Retinal pigment epithelial cell (primary cell): ENCODE measurements around the gene RGL1.

ENCODE experiments used
- DNase-seq: peaks from one replicate; pipeline ENCODE4 v3.0.0-alpha.2; 2010; ENCODE audit warnings: low read depth
- H3K4me3 ChIP-seq: 2 replicates; pipeline ENCODE4 v1.5.1; 2011; ENCODE audit warnings: mild to moderate bottlenecking, low read length, control low read depth, moderate library complexity
- TF ChIP-seq, protein P1 (sequence below): conservative IDR thresholded peaks from 2 replicates; pipeline ENCODE4 v1.5.1; 2011; ENCODE audit warnings: low read depth, low read length, control low read depth, inconsistent platforms

Gene RGL1

DNA sequence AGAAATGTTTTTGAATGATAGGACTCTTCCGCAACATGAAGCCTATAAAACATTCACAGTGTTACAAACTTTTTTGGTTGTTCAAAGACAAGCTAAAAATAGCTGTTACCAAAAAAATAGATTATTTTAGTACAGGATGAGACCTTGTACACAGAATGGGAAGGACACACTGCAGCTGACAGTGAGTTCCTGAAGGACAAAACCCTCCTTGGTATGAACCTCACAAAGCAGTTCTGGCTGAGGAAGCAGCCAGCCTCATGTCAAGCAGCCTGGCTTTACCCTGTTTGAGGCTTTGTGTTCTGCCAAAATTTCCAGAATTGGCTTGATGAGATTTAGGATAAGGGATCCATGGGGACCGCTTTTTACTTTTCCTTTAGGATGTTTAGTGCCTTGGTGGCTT, 93.7 kb downstream of the RGL1 start:
- TF ChIP-seq, protein P1, sequence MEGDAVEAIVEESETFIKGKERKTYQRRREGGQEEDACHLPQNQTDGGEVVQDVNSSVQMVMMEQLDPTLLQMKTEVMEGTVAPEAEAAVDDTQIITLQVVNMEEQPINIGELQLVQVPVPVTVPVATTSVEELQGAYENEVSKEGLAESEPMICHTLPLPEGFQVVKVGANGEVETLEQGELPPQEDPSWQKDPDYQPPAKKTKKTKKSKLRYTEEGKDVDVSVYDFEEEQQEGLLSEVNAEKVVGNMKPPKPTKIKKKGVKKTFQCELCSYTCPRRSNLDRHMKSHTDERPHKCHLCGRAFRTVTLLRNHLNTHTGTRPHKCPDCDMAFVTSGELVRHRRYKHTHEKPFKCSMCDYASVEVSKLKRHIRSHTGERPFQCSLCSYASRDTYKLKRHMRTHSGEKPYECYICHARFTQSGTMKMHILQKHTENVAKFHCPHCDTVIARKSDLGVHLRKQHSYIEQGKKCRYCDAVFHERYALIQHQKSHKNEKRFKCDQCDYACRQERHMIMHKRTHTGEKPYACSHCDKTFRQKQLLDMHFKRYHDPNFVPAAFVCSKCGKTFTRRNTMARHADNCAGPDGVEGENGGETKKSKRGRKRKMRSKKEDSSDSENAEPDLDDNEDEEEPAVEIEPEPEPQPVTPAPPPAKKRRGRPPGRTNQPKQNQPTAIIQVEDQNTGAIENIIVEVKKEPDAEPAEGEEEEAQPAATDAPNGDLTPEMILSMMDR, result no peak
- DNase-seq, result no peak
- no peak overlapping the region for H3K4me3 ChIP-seq

DNA sequence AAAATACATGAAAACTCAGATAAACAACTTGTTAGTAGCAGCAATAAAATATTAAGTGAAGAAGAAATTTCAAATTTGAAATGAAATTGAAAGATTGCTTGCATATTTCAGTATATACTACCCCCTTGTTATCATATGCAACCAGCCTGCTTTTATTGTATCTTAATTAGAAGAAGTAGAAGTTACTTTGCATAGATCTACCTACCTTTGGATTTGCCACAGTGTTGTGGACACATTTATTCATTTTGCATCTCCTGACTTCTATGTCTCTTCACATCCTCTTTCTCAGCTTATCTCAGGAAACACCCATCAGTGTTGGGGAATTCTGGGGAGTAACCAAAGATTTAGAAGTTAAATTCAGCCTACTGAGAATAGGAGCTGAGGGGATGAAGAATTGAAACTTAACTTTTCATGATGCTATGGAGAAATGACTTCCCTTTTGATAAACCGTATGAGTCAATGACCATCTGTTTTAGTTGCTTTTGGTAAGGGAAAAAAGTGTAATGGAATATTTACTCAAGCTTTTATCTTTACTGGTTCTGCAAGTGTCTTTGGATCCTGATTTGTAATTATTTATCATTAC, 96.9 kb downstream of the RGL1 start:
- no peak overlapping the region for H3K4me3 ChIP-seq
- TF ChIP-seq, protein P1, result no peak
- no peak for DNase-seq

DNA sequence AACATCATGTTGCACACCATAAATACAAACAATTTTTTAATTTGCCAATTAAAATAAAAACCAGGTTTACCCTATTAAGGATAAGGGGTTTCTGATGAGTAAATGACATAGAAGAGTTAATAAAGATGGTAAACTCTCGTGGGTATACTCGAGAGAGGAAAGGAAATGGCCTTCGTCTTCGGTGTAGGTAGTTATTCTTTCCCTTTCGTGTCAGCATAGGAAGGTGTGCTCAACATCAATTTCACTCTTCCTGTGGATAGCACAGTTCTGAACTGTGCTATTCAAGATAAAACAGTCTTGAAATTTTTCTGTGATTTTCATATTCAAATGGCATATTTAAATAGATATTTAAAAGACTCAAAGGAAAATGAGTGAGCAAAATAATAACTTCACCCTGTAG, 98.2 kb downstream of the RGL1 start:
- TF ChIP-seq, protein P1, result no peak
- no peak overlapping the region for H3K4me3 ChIP-seq
- no peak for DNase-seq

DNA sequence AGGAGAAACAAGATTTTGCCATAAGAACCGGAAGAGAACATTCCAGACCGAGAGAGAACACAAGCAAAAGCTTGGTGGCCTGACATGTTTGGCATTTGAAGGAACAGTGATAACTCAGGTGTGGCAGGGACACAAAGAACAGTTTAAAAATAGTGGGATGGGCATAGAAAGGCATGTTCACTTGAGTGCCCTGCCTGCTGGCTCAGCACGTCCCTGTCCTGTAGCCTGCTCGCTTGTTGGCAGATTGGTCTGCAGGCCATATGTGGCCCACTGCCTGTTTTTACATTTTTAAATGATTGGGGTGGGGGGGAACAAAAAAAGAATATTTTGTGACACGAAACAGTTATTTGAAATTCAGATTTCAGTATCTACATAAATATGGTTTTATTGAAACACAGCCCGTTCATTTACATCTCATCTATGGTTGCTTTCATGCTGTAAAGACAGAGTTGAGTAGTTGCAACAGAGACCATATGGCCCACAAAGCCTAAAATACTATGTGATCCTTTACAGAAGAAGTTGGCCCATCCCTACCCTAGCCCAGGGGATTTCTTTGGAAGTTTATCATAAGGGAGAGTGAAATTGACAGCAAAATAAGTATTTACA, 100.7 kb downstream of the RGL1 start:
- no peak overlapping the region for H3K4me3 ChIP-seq
- no peak for DNase-seq
- TF ChIP-seq, protein P1, result no peak

DNA sequence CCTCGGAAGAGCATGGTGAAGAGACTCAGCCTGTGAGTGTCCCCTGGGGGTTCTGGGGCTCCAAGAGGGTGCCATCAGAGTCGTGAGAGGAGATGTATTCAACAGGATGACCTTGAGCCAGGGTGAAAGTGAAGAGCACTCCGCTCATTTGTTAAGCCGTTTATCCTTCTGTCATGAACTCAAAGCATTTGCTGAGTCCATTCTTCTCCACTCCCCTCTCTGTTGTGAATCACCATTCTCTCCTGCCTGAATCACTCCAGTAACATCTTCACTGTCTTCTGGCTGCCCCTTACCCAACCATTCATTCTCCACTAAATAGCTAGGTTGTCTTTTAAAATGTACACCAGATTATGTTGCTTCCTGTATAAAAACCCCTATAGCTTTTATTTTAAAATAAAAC, 102.2 kb downstream of the RGL1 start:
- DNase-seq, result no peak
- H3K4me3 ChIP-seq, result no peak overlapping the region
- TF ChIP-seq, protein P1, result no peak

DNA sequence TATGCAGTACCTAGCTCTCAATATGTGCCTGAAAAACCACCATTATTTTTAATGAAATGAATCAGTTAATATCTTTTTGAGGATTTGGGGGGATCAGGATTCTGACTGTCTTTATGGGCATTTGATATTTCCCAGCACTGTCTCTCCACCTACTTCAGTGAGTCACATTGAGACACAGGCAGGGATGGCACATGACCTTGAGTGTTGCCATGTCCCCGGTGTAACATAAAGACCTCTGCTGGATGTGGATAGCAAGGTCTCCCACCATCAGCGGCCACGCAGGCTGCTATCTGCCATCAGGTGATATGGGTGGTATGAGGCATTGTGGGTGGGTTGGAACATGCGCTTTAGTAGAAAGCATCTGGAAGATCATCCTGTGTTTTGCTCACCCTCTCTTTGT, 103.2 kb downstream of the RGL1 start:
- DNase-seq, result no peak
- TF ChIP-seq, protein P1, result no peak
- H3K4me3 ChIP-seq, result no peak overlapping the region

DNA sequence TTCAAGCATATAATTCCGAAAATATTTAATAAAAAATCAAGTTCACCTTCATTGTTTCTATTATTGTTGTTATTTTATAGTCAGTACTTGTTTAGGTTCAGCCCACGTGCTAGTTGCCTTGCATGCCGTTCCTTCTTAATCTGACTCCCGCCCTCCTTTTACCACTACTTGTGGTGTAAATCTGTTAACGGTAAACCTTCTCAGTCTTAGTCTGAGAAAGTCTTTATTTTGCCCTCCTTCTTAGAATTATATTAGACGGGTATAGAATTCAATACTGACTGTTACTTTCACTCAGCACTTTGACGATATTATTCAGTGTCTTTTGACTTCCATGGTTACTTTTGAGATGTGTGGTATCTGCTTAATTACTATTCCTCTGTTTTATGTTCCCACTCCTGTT, 104.8 kb downstream of the RGL1 start:
- H3K4me3 ChIP-seq, result no peak overlapping the region
- TF ChIP-seq, protein P1, result no peak
- DNase-seq, result no peak
